Spleen (tissue), 7 donors: Measurements from ENCODE around the gene SPTBN1.

Experiments used
- POLR2A ChIP-seq, 3 donors: fragments of 450-650 bp; IDR thresholded peaks; one replicate each; pipeline ENCODE4 v1.5.1; 2017; ENCODE audit warnings: antibody characterized with exemption in 3 of 3, mild to moderate bottlenecking in 1 of 3
- POLR2AphosphoS5 ChIP-seq, 3 donors: sonication (generic); formaldehyde crosslinking; IDR thresholded peaks; one replicate each; pipeline ENCODE4 v1.5.1; 2017; ENCODE audit warnings: antibody characterized with exemption in 3 of 3
- TF ChIP-seq, protein P1 (sequence below), 11 experiments: fragments of 200-600 bp in 7 of 11; fragments of 450-650 bp in 4 of 11; sonication (generic) in 4 of 11; IDR thresholded peaks in 8 of 11; conservative IDR thresholded peaks in 3 of 11; 1 replicate in 7 of 11; 2 replicates in 4 of 11; pipeline versions ENCODE4 v1.4.0 to v1.8.0; 2016 to 2021; ENCODE audit warnings: antibody characterized with exemption in 11 of 11, inconsistent platforms in 4 of 11, mild to moderate bottlenecking in 1 of 11
- donor health status: DM: no; HTN: no; CAD: no; lungs with moderate emphysema.
- donor health status: DM: no; HTN: no; CAD: no.
- donor health status: DM: no; HTN: no; CAD: no.

DNA sequence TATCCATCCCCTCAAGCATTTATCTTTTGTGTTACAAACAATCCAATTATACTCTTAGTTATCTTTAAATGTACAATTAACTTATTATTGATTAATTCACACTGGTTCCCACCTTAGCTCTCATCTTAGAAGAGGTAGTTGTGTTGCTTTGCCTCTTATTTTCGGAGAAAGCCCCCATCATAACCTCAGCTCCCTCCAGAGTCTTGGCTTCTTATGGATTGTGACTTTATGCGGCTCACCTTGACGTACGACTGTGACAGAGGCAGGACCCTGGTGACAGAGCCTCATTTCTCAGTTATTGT, 132.9 kb downstream of the SPTBN1 start:
- TF ChIP-seq, protein P1, sequence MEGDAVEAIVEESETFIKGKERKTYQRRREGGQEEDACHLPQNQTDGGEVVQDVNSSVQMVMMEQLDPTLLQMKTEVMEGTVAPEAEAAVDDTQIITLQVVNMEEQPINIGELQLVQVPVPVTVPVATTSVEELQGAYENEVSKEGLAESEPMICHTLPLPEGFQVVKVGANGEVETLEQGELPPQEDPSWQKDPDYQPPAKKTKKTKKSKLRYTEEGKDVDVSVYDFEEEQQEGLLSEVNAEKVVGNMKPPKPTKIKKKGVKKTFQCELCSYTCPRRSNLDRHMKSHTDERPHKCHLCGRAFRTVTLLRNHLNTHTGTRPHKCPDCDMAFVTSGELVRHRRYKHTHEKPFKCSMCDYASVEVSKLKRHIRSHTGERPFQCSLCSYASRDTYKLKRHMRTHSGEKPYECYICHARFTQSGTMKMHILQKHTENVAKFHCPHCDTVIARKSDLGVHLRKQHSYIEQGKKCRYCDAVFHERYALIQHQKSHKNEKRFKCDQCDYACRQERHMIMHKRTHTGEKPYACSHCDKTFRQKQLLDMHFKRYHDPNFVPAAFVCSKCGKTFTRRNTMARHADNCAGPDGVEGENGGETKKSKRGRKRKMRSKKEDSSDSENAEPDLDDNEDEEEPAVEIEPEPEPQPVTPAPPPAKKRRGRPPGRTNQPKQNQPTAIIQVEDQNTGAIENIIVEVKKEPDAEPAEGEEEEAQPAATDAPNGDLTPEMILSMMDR (IDR thresholded peaks at IDR 0.05 in 8 of 11, conservative IDR thresholded peaks at IDR 0.05 in 3 of 11) = no peak
- TF ChIP-seq POLR2AphosphoS5 (IDR thresholded peaks at IDR 0.05) (no peak), POLR2A (IDR thresholded peaks at IDR 0.05) (no peak)
